ENCODE measurements around the gene INPP5F. TPM values are rescaled to one million over a fixed set of nuclear protein-coding genes. Genes with fewer than 3 reads are reported as not detected.

The INPP5F gene
- total RNA-seq, 1 donor from 2014 or later = 5.1 TPM

DNA sequence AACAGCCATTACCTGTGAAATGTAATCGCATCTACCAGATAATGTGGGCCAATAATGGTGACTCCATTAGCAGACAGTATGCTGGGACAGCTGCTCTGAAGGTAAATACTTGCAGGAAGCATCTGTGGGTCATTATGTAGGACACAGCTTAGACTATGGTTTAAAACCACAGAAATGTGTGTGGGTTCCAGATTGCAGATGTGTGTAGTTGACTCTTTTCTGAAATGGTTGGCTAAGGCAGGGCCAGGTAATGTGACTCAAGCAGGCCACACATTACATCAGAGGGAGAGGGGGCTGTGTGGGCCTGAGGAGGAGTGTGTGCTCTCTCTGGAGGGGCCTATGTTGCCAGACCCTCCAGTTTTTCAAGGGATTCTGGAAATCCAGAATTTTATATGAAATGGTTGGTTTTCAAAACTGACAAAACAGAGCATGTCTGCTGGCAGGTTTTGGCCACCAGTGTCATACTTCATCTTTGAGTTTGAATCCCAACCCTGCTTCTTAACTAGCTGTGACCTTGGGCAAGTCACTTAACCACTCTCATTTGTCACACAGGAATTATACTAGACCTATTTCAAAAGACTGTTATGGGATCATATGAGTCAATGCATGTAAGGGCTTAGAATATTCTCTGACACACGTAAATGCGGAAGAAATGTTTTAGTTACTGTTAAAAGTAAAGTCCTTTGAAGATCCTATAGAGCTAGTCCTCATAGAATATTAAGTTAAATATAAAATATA lies 82.3 kb downstream of the INPP5F start:
- no peak overlapping the region for H3K27ac ChIP-seq
- no peak for TF ChIP-seq CTCF (IDR thresholded peaks at IDR 0.05)
- H3K4me1 ChIP-seq = peaks cover 0 to 7% of the 10 kb centered on the region in 2 donors
- intact Hi-C loops (cut with DNase I) = no loop called here
- H3K9me3 ChIP-seq = no peaks in the 10 kb centered on the region
- no peak overlapping the region for H3K4me3 ChIP-seq
- no peaks in the 10 kb centered on the region for H3K27me3 ChIP-seq
- no peaks in the 10 kb centered on the region for H3K36me3 ChIP-seq
- no peak for DNase-seq (ENCODE audit: low spot score in 2 of 2)

DNA sequence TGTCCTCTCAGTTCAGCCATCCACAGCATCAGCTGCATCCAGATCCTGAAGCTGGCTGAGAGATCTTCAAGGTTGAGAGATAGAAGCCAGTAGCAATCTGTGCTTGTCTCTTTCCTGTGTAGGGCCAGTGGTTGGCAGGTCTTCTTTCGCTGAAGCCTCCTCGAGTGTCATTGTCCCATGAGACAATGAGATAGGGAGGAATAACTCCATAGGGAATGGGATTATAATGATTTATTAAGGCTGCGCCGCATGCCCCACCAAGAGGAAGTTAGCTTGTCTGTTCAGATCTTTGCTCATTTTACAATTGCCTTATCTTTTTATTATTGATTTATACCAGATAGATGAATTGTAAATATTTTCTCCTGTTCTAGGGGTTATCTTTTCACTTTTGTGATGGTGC lies 85.3 kb downstream of the INPP5F start:
- no peaks in the 10 kb centered on the region for H3K4me1 ChIP-seq
- no peak for TF ChIP-seq CTCF (IDR thresholded peaks at IDR 0.05)
- H3K4me3 ChIP-seq = no peak overlapping the region
- no peak overlapping the region for H3K27ac ChIP-seq
- peaks cover 0 to 13% of the 10 kb centered on the region in 2 donors for H3K36me3 ChIP-seq
- no peaks in the 10 kb centered on the region for H3K27me3 ChIP-seq
- no peak for DNase-seq (ENCODE audit: low spot score in 2 of 2)
- H3K9me3 ChIP-seq = no peaks in the 10 kb centered on the region
- intact Hi-C loops (cut with DNase I) = no loop called here

GRCh38 chr10:119812684-119813083 lies 86.8 kb downstream of the INPP5F start:
- no peak for DNase-seq (ENCODE audit: low spot score in 2 of 2)
- Histone ChIP-seq H3K36me3 (peaks cover 0 to 13% of the 10 kb centered on the region in 2 donors), H3K9me3 (no peaks in the 10 kb centered on the region), H3K27me3 (no peaks in the 10 kb centered on the region), H3K27ac (no peak overlapping the region), H3K4me3 (no peak overlapping the region), H3K4me1 (no peaks in the 10 kb centered on the region)
- TF ChIP-seq CTCF (IDR thresholded peaks at IDR 0.05) = no peak
- intact Hi-C loops (cut with DNase I) = no loop called here

- H3K9me3 ChIP-seq = no peaks in the 10 kb centered on the region
- H3K27me3 ChIP-seq = no peaks in the 10 kb centered on the region
- TF ChIP-seq CTCF (IDR thresholded peaks at IDR 0.05) = no peak
- H3K4me1 ChIP-seq = no peaks in the 10 kb centered on the region
- H3K36me3 ChIP-seq = peaks cover 0 to 13% of the 10 kb centered on the region in 2 donors
- intact Hi-C loops (cut with DNase I) = no loop called here
- H3K4me3 ChIP-seq = no peak overlapping the region
- no peak for DNase-seq (ENCODE audit: low spot score in 2 of 2)
- H3K27ac ChIP-seq = no peak overlapping the region
Measured at GRCh38 chr10:119815671-119816070, 89.8 kb downstream of the INPP5F start.

GRCh38 chr10:119817991-119818888 lies 92.4 kb downstream of the INPP5F start:
- peak in 1 of 2 donors; percentile 82 for DNase-seq (ENCODE audit: low spot score in 2 of 2)
- peaks cover 0 to 18% of the 10 kb centered on the region in 2 donors for H3K36me3 ChIP-seq
- H3K4me1 ChIP-seq = no peaks in the 10 kb centered on the region
- H3K27ac ChIP-seq = peak overlapping the region; percentile 43 to 45
- peak in 1 of 3 experiments; percentile 26 for TF ChIP-seq CTCF (IDR thresholded peaks at IDR 0.05)
- H3K27me3 ChIP-seq = no peaks in the 10 kb centered on the region
- intact Hi-C loops (cut with DNase I) = no loop called here
- H3K4me3 ChIP-seq = peak overlapping the region; percentile 40 to 55
- no peaks in the 10 kb centered on the region for H3K9me3 ChIP-seq

All from ascending aorta (tissue), 2 donors.